ENCODE data around the gene POLR2E. TPM values are rescaled to one million over a fixed set of nuclear protein-coding genes. Genes with fewer than 3 reads are reported as not detected.
A peak's percentile ranks its signal among the peaks of the same experiment; 100 is the strongest.

Gene POLR2E
- total and polyA plus RNA-seq, 2 of the 13 experiments (the other 11 are each of a cell fraction or from before 2014, with no cell fraction given) = 140 to 272 TPM

GRCh38 chr19:1066251-1066747 is 28.9 kb downstream of the POLR2E start (continued):
- TF ChIP-seq ZBTB39 (CRISPR knock-in tag; IDR thresholded peaks at IDR 0.05) = 0 out of 2 replicates have a peak, but pooled peaks have one; percentile 26
- TF ChIP-seq ZNF609 (CRISPR knock-in tag; IDR thresholded peaks at IDR 0.05; ENCODE audit: borderline replicate concordance) = 0 out of 2 replicates have a peak, but pooled peaks have one; percentile 48
- no peak for TF ChIP-seq SIN3B (IDR thresholded peaks at IDR 0.05; ENCODE audit: low read length)
- peak; percentile 50; the same call in 1 of the 2 replicates for TF ChIP-seq PAXIP1 (CRISPR knock-in tag; conservative IDR thresholded peaks at IDR 0.05)
- no peak for TF ChIP-seq MTF2 (CRISPR knock-in tag; IDR thresholded peaks at IDR 0.05; ENCODE audit: borderline replicate concordance)
- peak; percentile 60; the same call in 1 of the 2 replicates for TF ChIP-seq ZFP90 (CRISPR knock-in tag; IDR thresholded peaks at IDR 0.05; ENCODE audit: borderline replicate concordance)
- 0 out of 2 replicates have a peak, but pooled peaks have one; percentile 44 for TF ChIP-seq ZIK1 (CRISPR knock-in tag; IDR thresholded peaks at IDR 0.05; ENCODE audit: borderline replicate concordance, low read depth)
- no peak for TF ChIP-seq HIVEP1 (CRISPR knock-in tag; IDR thresholded peaks at IDR 0.05)
- peak; percentile 47; the same call in 1 of the 2 replicates for TF ChIP-seq HNRNPL (IDR thresholded peaks at IDR 0.05; ENCODE audit: low read depth, low read length)
- TF ChIP-seq SP5 (CRISPR knock-in tag; IDR thresholded peaks at IDR 0.05; ENCODE audit: borderline replicate concordance, low read depth) = peak; percentile 82
- no peak for TF ChIP-seq ZNF766 (CRISPR knock-in tag; IDR thresholded peaks at IDR 0.05; ENCODE audit: borderline replicate concordance)
- TF ChIP-seq ZBTB26 (CRISPR knock-in tag; IDR thresholded peaks at IDR 0.05; ENCODE audit: borderline replicate concordance) = peak; percentile 8; the same call in 1 of the 2 replicates
- 0 out of 2 replicates have a peak, but pooled peaks have one; percentile 21 for TF ChIP-seq ZNF800 (CRISPR knock-in tag; IDR thresholded peaks at IDR 0.05)
- no peak for TF ChIP-seq SYNCRIP (IDR thresholded peaks at IDR 0.05; ENCODE audit: insufficient read depth, low read depth, low read length)
